Esophagus squamous epithelium (tissue), 5 donors: ENCODE measurements around the gene PLEKHA1. TPM values are rescaled to one million over a fixed set of nuclear protein-coding genes. Genes with fewer than 3 reads are reported as not detected.

Source experiments
- DNase-seq: peaks from one replicate; lab custom pipeline; 2025; lab: John Stamatoyannopoulos, UW
- H3K27ac ChIP-seq, 4 donors: fragments of 200-600 bp; sonication (generic); one replicate each; pipeline ENCODE4 v1.5.1; 2016 to 2019; ENCODE audit warnings: mild to moderate bottlenecking in 1 of 4
- H3K27me3 ChIP-seq, 4 donors: fragments of 200-600 bp; sonication (generic); 1 replicate in 3 of 4; 2 replicates in 1 of 4; pipeline versions ENCODE4 v1.5.1 to v1.6.0; 2017 to 2021; ENCODE audit warnings: antibody characterized with exemption in 1 of 4
- H3K36me3 ChIP-seq, 3 donors: fragments of 200-600 bp; sonication (generic); one replicate each; pipeline ENCODE4 v1.5.1; 2016 to 2019
- H3K4me1 ChIP-seq, 3 donors: fragments of 200-600 bp; sonication (generic); one replicate each; pipeline ENCODE4 v1.5.1; 2017 to 2019
- H3K4me3 ChIP-seq, 4 donors: fragments of 200-600 bp; sonication (generic); 1 replicate in 3 of 4; 2 replicates in 1 of 4; pipeline ENCODE4 v1.5.1; 2016 to 2019; ENCODE audit warnings: mild to moderate bottlenecking in 2 of 4, moderate library complexity in 1 of 4
- H3K9me3 ChIP-seq, 3 donors: fragments of 200-600 bp; sonication (generic); one replicate each; pipeline ENCODE4 v1.5.1; 2016 to 2019
- CTCF ChIP-seq, 6 experiments: fragments of 450-650 bp in 4 of 6; fragments of 200-600 bp in 2 of 6; sonication (generic) in 2 of 6; IDR thresholded peaks; one replicate each; pipeline ENCODE4 v1.5.1; 2016 to 2019; ENCODE audit warnings: antibody characterized with exemption in 6 of 6, mild to moderate bottlenecking in 4 of 6, moderate library complexity in 4 of 6
- POLR2A ChIP-seq, 4 donors: fragments of 450-650 bp; IDR thresholded peaks; one replicate each; pipeline ENCODE4 v1.6.1; 2017; ENCODE audit warnings: antibody characterized with exemption in 4 of 4, mild to moderate bottlenecking in 4 of 4, moderate library complexity in 3 of 4
- WGBS, 2 donors: methylation state at CpG; one replicate each; pipeline ENCODE4 v1.1.5; 2018; 5-methylcytosine and 5-hydroxymethylcytosine counted together
- intact Hi-C: fragments of 100-400 bp; cut with DNase I; formaldehyde crosslinking; loops from one replicate; pipeline ENCODE4 v1.15.0; 2022
- total RNA-seq, 4 donors: library from RNA; depleted of rRNA; stranded (reverse); fragments of >200 nt; gene quantifications; one replicate each; pipeline ENCODE4 v1.1.0, GENCODE V29; 2016
- donor health status: DM: yes; HTN: yes; CAD: no.

Gene PLEKHA1
- total RNA-seq, 4 donors from 2014 or later: 23.4 to 56.3 (median 35.9) TPM

DNA sequence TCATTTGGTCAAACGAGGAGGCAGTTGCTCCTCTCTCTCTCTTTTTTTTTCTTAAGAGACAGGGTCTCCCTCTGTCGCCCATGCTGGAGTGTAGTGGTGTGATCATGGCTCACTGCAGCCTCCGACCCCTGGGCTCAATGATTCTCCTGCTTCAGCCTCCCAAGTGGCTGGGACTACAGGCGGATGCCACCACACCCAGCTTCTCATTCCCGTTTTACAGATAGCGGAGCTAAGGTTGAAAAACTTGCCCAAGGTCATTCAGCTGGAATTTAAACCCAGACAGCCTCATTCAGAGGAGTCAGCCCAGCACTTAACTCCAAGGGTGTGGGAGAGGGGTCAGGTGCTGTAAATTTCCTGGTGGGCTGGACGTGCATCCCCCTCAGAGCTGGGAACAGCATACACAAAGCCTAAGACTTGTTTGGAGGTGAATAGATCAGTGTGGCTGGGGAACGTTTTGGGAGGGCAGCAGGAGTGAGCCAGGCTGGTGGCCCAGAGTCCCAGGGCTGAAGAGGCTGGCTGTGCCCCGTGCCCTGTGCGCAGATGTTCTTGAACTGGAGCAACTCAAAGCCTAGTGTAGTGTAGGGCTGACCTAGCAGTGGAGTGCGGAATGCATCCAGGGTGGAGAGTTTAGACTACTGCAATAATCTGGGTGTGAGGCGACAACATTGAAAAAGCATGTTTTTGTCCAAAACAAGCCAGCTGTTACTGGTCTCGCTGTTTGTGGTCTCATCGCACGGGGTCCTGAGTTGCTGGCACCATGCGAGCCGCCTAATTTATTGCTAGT, 89.2 kb downstream of the PLEKHA1 start:
- Histone ChIP-seq H3K27ac (peak overlapping the region in 1 of 4 donors; percentile 85), H3K9me3 (no peaks in the 10 kb centered on the region), H3K4me3 (peak overlapping the region in 3 of 4 donors; percentile 64 to 86 (median 64)), H3K27me3 (peaks cover 0 to 66% (median 0%) of the 10 kb centered on the region in 4 donors), H3K4me1 (peaks cover 10 to 53% (median 21%) of the 10 kb centered on the region in 3 donors), H3K36me3 (no peaks in the 10 kb centered on the region)
- intact Hi-C loops: no loop called here
- no peak for DNase-seq
- 73 to 79% methylated on average over 13 of the region's 17 CpGs for WGBS, 2 donors
- TF ChIP-seq POLR2A (IDR thresholded peaks at IDR 0.05) (no peak), CTCF (IDR thresholded peaks at IDR 0.05) (no peak)

GRCh38 chr10:122464250-122464510, 89.7 kb downstream of the PLEKHA1 start:
- no peak overlapping the region for H3K27ac ChIP-seq
- H3K9me3 ChIP-seq: no peaks in the 10 kb centered on the region
- no peaks in the 10 kb centered on the region for H3K36me3 ChIP-seq
- WGBS, 2 donors: 84 to 87% methylated on average over 4 of the region's 4 CpGs
- TF ChIP-seq CTCF (IDR thresholded peaks at IDR 0.05): no peak
- no peak for TF ChIP-seq POLR2A (IDR thresholded peaks at IDR 0.05)
- peaks cover 14 to 58% (median 24%) of the 10 kb centered on the region in 3 donors for H3K4me1 ChIP-seq
- peaks cover 0 to 60% (median 0%) of the 10 kb centered on the region in 4 donors for H3K27me3 ChIP-seq
- intact Hi-C loops: no loop called here
- no peak overlapping the region for H3K4me3 ChIP-seq
- no peak for DNase-seq

DNA sequence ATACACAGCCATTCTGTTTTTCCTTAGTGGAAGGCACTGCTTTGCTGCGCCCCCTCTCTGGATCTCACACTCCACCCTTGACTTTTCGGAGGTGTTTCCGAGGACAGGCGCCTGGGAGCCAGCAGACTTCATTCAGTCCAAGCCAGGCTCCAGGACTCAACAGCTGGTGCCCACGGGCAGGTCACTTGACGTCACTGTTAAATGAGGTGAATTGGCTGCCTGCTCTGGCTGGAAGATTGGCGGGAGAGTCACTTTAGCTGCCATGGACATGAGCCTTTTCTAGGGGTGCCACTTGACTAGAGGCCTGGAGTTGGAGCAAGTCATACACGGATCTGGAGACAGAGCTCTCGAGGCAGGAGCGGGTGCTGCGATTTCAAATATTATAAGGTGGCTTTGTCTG, 90.1 kb downstream of the PLEKHA1 start:
- no peak for DNase-seq
- Histone ChIP-seq H3K27ac (no peak overlapping the region), H3K36me3 (no peaks in the 10 kb centered on the region), H3K4me3 (no peak overlapping the region), H3K4me1 (peaks cover 18 to 62% (median 27%) of the 10 kb centered on the region in 3 donors), H3K9me3 (no peaks in the 10 kb centered on the region), H3K27me3 (peaks cover 0 to 56% (median 0%) of the 10 kb centered on the region in 4 donors)
- TF ChIP-seq CTCF (IDR thresholded peaks at IDR 0.05) (no peak), POLR2A (IDR thresholded peaks at IDR 0.05) (no peak)
- intact Hi-C loops: no loop called here
- WGBS, 2 donors: 84 to 90% methylated on average over 8 to 10 of the region's 11 CpGs

DNA sequence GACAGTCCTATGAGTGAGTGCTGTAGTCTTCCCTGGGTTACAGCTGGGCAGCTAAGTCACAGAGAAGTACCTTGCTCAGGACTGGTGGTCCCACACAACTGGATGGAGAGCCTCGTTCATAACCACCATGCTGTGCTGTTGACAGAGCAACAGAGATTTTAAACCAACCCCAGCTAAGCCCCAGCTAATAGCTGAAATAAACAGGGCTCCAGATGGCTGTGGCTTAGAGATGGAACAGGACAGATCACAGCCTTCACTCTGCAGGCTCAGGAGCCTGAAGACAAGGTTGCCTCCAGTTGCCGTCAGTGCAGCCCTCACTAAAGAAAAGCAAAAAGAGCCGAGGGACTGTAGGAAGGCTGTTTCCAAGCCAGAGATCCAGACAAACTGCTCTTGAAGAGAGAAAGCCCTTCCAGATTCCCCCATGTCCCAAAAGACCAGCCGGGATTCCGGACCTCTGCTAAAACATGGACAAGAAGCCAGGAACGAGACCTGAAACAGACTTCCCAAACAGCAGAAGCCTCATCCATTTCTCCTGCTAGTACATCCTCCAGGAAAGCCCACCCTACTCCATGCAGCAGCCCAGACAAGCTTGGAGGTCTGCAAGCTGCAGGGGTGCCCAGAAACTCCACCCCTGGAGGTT, 91.0 kb downstream of the PLEKHA1 start:
- Histone ChIP-seq H3K4me1 (peaks cover 16 to 58% (median 24%) of the 10 kb centered on the region in 3 donors), H3K9me3 (no peaks in the 10 kb centered on the region), H3K36me3 (no peaks in the 10 kb centered on the region), H3K27ac (no peak overlapping the region), H3K27me3 (peaks cover 0 to 47% (median 0%) of the 10 kb centered on the region in 4 donors), H3K4me3 (no peak overlapping the region)
- TF ChIP-seq CTCF (IDR thresholded peaks at IDR 0.05) (no peak), POLR2A (IDR thresholded peaks at IDR 0.05) (no peak)
- DNase-seq: no peak
- 71 to 82% methylated on average over 5 to 6 of the region's 6 CpGs for WGBS, 2 donors
- intact Hi-C loops: no loop called here

DNA sequence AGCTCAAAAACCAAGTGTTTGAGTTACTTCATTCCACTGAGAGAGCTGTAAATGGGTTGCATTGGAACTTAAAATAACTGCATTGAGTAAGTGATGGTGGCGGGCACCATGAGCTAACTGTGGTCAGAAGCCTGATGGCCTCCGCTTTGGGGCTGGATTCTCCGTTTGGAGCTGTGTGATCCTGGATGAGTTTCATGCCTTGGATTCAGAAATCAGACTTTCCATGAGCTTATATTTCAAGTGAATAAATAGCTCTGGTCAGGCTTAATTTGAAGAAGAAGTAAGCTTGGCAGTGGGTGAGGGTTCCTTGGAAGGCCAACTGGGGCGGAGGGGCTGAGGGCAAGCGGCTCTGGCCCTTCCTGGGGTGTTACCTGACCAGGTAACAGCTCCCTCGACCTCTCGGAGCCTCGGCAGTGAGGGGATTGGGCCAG, 92.5 kb downstream of the PLEKHA1 start:
- intact Hi-C loops: no loop called here
- no peak for DNase-seq
- no peaks in the 10 kb centered on the region for H3K36me3 ChIP-seq
- no peak overlapping the region for H3K4me3 ChIP-seq
- H3K27ac ChIP-seq: no peak overlapping the region
- peaks cover 11 to 49% (median 20%) of the 10 kb centered on the region in 3 donors for H3K4me1 ChIP-seq
- peaks cover 0 to 35% (median 0%) of the 10 kb centered on the region in 4 donors for H3K27me3 ChIP-seq
- no peak for TF ChIP-seq CTCF (IDR thresholded peaks at IDR 0.05)
- TF ChIP-seq POLR2A (IDR thresholded peaks at IDR 0.05): no peak
- H3K9me3 ChIP-seq: no peaks in the 10 kb centered on the region
- WGBS, 2 donors: 69 to 75% methylated on average over 5 to 8 of the region's 8 CpGs
